Activated T-helper 9 cell treated with anti-CD3 and anti-CD28 coated beads, Interleukin-2, amount 50 U/mL, for 16 hours (primary cell): Measurements from ENCODE around the gene KLHDC10.
"Not testable (repeated sequence)": the region's sequence is repeated elsewhere in the genome, so short reads cannot be mapped to it uniquely, and the experiment has no call there.

Experiments
- DNase-seq: peaks from one replicate; pipeline ENCODE4 v3.0.0-alpha.2; 2020; ENCODE audit warnings: low read depth

KLHDC10 gene

GRCh38 chr7:130118294-130118693, 48.0 kb downstream of the KLHDC10 start:
- no peak for DNase-seq

GRCh38 chr7:130118801-130119200, 48.5 kb downstream of the KLHDC10 start:
- DNase-seq, result no peak

GRCh38 chr7:130123501-130123900, 53.2 kb downstream of the KLHDC10 start:
- DNase-seq, result no peak

- DNase-seq, result no peak
Measured at GRCh38 chr7:130124711-130125110, 54.4 kb downstream of the KLHDC10 start.

- not testable (repeated sequence) for DNase-seq
Measured at GRCh38 chr7:130126840-130127239, 56.5 kb downstream of the KLHDC10 start.

DNA sequence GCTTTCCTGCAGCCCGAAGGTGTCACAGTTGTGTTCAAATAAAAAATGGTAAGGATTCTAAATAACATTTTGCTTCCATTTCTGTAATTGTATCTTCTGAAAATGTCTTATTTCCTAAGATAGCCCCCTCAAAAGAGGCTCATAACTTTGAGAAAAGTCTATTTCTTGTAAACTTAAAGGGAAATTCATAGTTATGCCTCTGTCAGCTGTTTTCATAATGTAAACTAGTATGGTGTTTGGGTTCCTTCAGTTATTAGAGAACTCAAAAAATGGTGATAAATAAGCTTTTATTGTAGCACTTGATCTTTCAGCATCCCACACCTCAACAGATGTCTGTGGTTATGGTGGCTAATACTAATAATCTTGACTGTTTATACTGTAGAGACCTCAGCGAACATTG, 57.1 kb downstream of the KLHDC10 start:
- no peak for DNase-seq

GRCh38 chr7:130127821-130128317, 57.5 kb downstream of the KLHDC10 start:
- DNase-seq, result no peak

GRCh38 chr7:130129011-130129411, 58.7 kb downstream of the KLHDC10 start:
- no peak for DNase-seq

- DNase-seq, result no peak
Measured at GRCh38 chr7:130131191-130131834, 61.0 kb downstream of the KLHDC10 start.

GRCh38 chr7:130131964-130132875, 61.9 kb downstream of the KLHDC10 start:
- no peak for DNase-seq

DNA sequence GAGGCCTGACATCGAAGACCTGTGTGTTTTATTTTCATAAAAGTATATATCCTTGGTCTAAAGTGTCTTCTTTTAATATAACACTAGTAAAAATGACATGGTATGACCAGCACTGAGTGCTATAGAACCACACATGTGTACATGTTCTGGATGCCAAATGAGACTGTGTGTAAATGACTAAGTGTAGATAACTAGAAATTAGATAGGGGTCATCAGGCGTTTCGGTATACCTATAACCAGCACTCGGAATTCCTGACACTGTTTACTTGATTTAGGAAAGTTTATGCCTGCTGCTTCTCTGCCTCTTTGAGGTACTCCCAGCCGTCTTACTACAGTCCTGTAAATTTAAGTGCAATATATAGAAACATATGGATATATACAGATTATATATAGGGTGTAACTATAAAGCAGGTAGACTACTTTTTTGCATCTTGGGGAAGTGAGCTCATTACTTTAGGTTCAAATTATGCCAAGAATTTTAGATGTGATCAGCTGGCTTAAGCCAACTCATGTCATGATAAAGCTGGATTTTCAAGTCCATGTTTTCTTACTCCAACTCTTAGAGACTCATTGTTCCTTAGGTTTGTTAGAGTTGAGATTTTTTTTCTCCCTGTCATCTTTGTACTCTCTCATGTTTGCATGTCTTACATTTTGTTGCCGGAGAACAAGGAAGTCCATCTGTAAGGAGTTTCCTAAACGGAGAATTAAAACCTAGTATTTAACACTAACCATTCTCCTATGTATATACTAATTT, 62.9 kb downstream of the KLHDC10 start:
- DNase-seq, result no peak

- no peak for DNase-seq
Measured at GRCh38 chr7:130134106-130134636, 63.8 kb downstream of the KLHDC10 start.

- no peak for DNase-seq
Measured at GRCh38 chr7:130134726-130135125, 64.4 kb downstream of the KLHDC10 start.

DNA sequence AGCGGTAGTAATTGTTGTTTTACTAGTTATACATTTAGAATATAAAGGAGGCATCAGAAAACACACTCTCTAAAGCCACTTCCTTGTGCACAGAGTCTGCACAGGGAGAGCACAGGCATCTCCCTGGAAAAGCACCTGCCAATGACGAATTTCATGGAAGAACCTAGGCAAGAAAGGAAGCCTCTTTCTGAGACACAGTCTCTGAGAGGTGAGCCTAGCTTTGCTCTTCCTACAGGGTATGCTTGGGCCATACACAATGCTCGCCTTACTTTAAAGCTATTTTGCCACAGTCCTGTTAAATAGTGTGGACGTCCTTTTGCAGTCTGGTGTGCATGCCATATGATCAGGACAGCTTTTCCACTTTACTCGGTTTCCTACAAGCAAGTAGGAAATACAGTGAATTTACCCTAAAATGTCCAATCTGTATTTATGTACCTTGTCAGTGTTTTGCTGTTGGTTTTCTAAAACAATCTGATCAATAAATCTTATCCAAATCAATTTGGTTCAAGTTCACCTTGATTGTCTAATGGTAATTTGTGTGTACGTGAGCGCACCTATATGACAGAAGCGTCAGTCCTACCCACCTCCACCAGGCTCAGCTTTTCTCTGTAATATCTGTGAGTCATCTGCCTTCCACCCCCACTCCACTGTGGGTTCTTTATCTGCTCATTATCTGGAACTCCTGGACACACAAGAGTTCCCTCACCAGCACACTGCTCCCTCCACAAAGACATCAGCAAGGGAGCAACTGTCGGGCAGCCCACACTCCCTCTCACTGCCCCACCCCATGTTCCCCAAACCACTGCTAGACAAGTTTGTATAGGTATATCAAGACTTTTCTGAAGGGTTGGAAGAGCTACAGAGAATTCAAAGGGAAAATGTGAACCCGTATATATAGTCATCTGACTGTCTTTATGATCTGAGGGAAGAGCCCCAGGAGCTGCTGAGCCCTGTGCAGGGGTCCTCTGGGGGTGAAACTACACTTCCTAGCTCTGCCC, 65.2 kb downstream of the KLHDC10 start:
- DNase-seq, result no peak

GRCh38 chr7:130136579-130137167, 66.3 kb downstream of the KLHDC10 start:
- no peak for DNase-seq

DNA sequence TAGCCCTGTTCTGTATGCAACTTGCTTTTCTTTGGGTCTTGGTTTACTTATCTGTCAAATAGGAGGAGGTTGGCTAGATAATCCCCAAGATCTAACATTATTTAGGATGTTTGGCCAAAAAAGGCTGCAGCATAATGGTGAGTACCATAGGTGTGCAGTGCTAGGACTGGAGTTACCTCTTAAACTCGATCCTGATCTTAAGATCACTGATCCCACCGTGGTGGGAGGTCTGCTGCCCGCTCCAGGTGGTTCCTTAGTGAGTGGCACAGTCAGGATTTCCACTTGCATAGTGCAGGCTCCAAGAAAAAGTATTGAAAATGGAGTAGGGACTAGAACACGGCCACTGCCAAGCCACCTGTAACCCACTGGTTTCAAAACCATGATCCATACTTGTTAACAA, 66.9 kb downstream of the KLHDC10 start:
- no peak for DNase-seq

DNA sequence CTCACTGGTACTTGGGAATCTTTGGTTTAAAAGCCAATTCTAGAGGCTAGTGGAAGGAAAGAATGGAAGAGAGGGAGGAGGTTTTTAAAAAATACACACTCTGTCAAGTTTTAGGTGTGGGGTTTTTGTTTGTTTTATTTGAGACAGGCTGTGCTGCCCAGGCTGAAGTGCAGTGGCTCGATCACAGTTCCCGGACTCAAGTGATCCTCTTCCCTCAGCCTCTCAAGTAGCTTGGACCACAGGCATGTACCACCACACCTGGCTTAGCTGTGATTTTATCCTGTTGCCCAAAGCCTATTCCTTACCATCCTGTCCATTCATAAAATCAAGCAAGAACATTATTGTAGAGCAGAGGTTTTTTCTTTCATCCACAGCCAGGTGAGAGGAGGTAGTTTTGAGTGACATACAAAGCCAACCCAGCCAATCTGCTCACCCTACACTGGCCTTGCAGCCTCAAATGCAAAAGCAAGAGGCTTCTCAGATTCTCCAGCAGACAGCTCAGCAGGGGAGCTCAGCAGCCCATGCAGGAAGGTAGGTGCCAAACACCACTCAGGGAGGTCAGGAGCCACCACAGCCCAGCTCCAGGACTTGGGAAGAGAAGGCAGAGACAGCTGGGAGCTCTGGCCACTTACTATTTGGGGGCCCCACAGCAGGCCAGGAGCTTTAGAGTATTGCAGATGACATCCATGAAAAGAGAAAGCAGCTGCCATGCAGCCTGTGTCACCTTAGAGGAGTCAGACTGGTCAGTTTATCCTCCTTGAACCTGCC, 69.0 kb downstream of the KLHDC10 start:
- DNase-seq, result no peak

DNA sequence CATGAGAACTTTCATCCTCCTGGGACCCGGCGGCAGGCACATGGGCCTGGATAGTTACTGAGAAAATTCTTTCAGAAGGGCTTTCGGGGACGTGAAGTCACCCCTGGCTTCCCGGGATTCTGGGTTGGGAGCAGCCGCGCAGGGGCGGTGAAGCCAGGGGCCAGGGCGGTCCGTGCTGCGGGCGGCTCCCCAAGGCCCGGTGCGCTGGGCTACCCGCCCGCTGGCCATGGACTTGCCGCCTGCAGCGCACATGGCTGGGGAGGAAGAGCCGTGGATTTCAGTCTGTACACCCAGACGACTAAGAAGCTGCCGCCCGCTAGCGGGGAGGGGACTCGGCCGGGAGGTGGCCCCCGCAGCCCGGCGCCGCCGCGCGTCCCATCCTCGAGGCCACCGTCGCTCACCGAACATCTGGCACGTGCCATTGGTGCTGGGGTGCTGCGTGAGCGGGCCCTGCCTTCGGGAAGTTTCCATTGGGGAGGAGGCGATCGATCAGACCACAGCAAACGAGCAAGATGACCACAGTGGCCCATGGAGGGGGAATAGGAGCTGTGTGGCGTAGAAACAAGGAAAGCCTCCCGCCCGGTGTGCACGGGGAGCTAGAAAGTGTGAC, 70.3 kb downstream of the KLHDC10 start:
- DNase-seq, result no peak

GRCh38 chr7:130141161-130141883, 71.0 kb downstream of the KLHDC10 start:
- no peak for DNase-seq
